ENCODE data around the gene ZBTB12.
"Not testable (repeated sequence)": the region's sequence is repeated elsewhere in the genome, so short reads cannot be mapped to it uniquely, and the experiment has no call there.

DNA sequence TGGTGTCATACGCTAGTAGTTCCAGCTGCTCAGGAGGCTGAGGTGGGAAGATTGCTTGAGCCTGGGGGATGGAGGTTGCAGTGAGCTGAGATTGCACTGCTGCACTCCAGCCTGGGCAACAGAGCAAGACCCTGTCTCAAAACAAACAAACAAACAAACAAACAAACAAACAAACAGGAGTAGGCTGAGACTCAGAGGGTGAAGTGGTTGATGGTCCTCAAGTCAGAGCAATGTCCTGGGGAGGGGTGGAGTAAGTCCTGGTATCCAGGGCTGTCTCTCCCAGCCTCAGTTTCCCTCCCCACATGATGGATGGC is 33.3 kb downstream of the ZBTB12 start:
- not testable (repeated sequence) for TF ChIP-seq CTCF (IDR thresholded peaks at IDR 0.05); ZFX (IDR thresholded peaks at IDR 0.05; ENCODE audit: borderline replicate concordance)
